Epithelial cell of proximal tubule (primary cell): ENCODE data around the gene OR52K1. TPM values are rescaled to one million over a fixed set of nuclear protein-coding genes. Genes with fewer than 3 reads are reported as not detected.

Experiments
- DNase-seq: peaks from one replicate; pipeline ENCODE4 v3.0.0-alpha.2; 2011; ENCODE audit warnings: low read depth
- H3K4me3 ChIP-seq: 2 replicates; pipeline ENCODE4 v1.5.1; 2011; ENCODE audit warnings: low read depth, mild to moderate bottlenecking, low read length
- CTCF ChIP-seq: conservative IDR thresholded peaks from 2 replicates; pipeline ENCODE4 v1.5.1; 2012; ENCODE audit warnings: low read depth, mild to moderate bottlenecking, low read length
- total RNA-seq: library from RNA; depleted of rRNA; stranded (reverse); fragments of >200 nt; gene quantifications from 2 replicates; pipeline ENCODE4 v1.2.3, GENCODE V29; 2015

The OR52K1 gene
- total RNA-seq, 1 donor from 2014 or later = not detected

GRCh38 chr11:4508886-4509285, 26.4 kb downstream of the OR52K1 start:
- no peak overlapping the region for H3K4me3 ChIP-seq
- DNase-seq = no peak

GRCh38 chr11:4511282-4512245, 29.1 kb downstream of the OR52K1 start:
- H3K4me3 ChIP-seq = no peak overlapping the region
- no peak for DNase-seq
- no peak for TF ChIP-seq CTCF

More at GRCh38 chr11:4508886-4509285, 26.4 kb downstream of the OR52K1 start:
- TF ChIP-seq CTCF = no peak

GRCh38 chr11:4514196-4514595, 31.8 kb downstream of the OR52K1 start:
- TF ChIP-seq CTCF = no peak
- H3K4me3 ChIP-seq = no peak overlapping the region
- no peak for DNase-seq

- no peak for TF ChIP-seq CTCF
- no peak for DNase-seq
- no peak overlapping the region for H3K4me3 ChIP-seq
Measured at GRCh38 chr11:4522339-4522738, 39.9 kb downstream of the OR52K1 start.

- no peak for TF ChIP-seq CTCF
- no peak overlapping the region for H3K4me3 ChIP-seq
- DNase-seq = no peak
Measured at GRCh38 chr11:4522752-4523151, 40.3 kb downstream of the OR52K1 start.

- DNase-seq = no peak
- TF ChIP-seq CTCF = no peak
- H3K4me3 ChIP-seq = no peak overlapping the region
Measured at GRCh38 chr11:4523666-4524065, 41.2 kb downstream of the OR52K1 start.
